GM23338 (cell line): ENCODE results near the gene NHEJ1. TPM values are rescaled to one million over a fixed set of nuclear protein-coding genes. Genes with fewer than 3 reads are reported as not detected.

Experiments
- ATAC-seq: fragments of 200-7000 bp; cut with Tn5 transposase; 3 replicates; pipeline ENCODE4 v1.9.1; 2020
- DNase-seq: peaks from one replicate; pipeline ENCODE4 v3.0.0-alpha.2; 2015; ENCODE audit warnings: low spot score
- H2AFZ ChIP-seq: fragments of 200-600 bp; sonication (generic); 2 replicates; pipeline ENCODE4 v1.8.0; 2016; ENCODE audit warnings: antibody characterized with exemption, mild to moderate bottlenecking, moderate library complexity
- H3F3A ChIP-seq: fragments of 200-600 bp; sonication (generic); replicated peaks from 2 replicates; pipeline ENCODE4 v1.8.0; 2017; ENCODE audit warnings: antibody characterized with exemption, mixed run types, low read depth
- H3K27ac ChIP-seq: fragments of 200-600 bp; sonication (generic); 2 replicates; pipeline ENCODE4 v1.6.1; 2016; ENCODE audit warnings: low read depth
- H3K27me3 ChIP-seq: fragments of 200-600 bp; sonication (generic); 2 replicates; pipeline ENCODE4 v1.8.0; 2016; ENCODE audit warnings: mild to moderate bottlenecking, mixed run types, moderate library complexity; ENCODE audit not compliant: insufficient read depth
- H3K36me3 ChIP-seq: fragments of 200-600 bp; sonication (generic); 2 replicates; pipeline ENCODE4 v1.8.0; 2016; ENCODE audit warnings: mild to moderate bottlenecking; ENCODE audit not compliant: insufficient read depth
- H3K4me1 ChIP-seq: fragments of 200-600 bp; sonication (generic); 2 replicates; pipeline ENCODE4 v1.8.0; 2016; ENCODE audit warnings: mild to moderate bottlenecking, moderate library complexity; ENCODE audit not compliant: insufficient read depth
- H3K4me2 ChIP-seq: fragments of 200-600 bp; sonication (generic); 2 replicates; pipeline ENCODE4 v1.7.1; 2017; ENCODE audit warnings: mixed run types
- H3K4me3 ChIP-seq: fragments of 200-600 bp; sonication (generic); 2 replicates; pipeline ENCODE4 v1.6.1; 2016; ENCODE audit warnings: mixed run types
- H3K79me2 ChIP-seq: fragments of 200-600 bp; sonication (generic); replicated peaks from 2 replicates; pipeline ENCODE4 v1.8.0; 2017; ENCODE audit warnings: mild to moderate bottlenecking; ENCODE audit not compliant: insufficient read depth
- H3K9me2 ChIP-seq: fragments of 200-600 bp; sonication (generic); 2 replicates; pipeline ENCODE4 v1.8.0; 2017; ENCODE audit not compliant: insufficient read depth
- H4K20me1 ChIP-seq: fragments of 200-600 bp; sonication (generic); replicated peaks from 2 replicates; pipeline ENCODE4 v1.8.0; 2017; ENCODE audit warnings: mild to moderate bottlenecking; ENCODE audit not compliant: insufficient read depth
- H3K27ac Mint-ChIP-seq: 2 replicates; pipeline ENCODE4 v1.8.0; 2020; ENCODE audit warnings: inconsistent platforms, mild to moderate bottlenecking, moderate library complexity, mixed read lengths
- H3K27me3 Mint-ChIP-seq: 3 replicates; pipeline ENCODE4 v1.8.0; 2022; ENCODE audit warnings: low read depth, mild to moderate bottlenecking, moderate library complexity, mixed read lengths, inconsistent platforms; ENCODE audit not compliant: insufficient read depth, poor library complexity
- H3K36me3 Mint-ChIP-seq: 3 replicates; pipeline ENCODE4 v1.8.0; 2021; ENCODE audit warnings: low read depth, mild to moderate bottlenecking, inconsistent platforms, moderate library complexity, mixed read lengths
- H3K4me1 Mint-ChIP-seq: 3 replicates; pipeline ENCODE4 v1.8.0; 2020; ENCODE audit warnings: mild to moderate bottlenecking, inconsistent platforms, mixed read lengths
- H3K4me3 Mint-ChIP-seq: 3 replicates; pipeline ENCODE4 v1.8.0; 2021; ENCODE audit warnings: moderate library complexity, mild to moderate bottlenecking, inconsistent platforms, mixed read lengths
- H3K9me3 Mint-ChIP-seq: 3 replicates; pipeline ENCODE4 v1.8.0; 2020; ENCODE audit warnings: moderate library complexity, mild to moderate bottlenecking, inconsistent platforms, mixed read lengths
- CREB1 ChIP-seq: fragments of 250-450 bp; sonication (Bioruptor Pico); IDR thresholded peaks from 2 replicates; pipeline ENCODE4 v1.5.0; 2020; ENCODE audit warnings: low read depth, mild to moderate bottlenecking, moderate library complexity
- CTCF ChIP-seq, 2 experiments: fragments of 200-600 bp in 1 of 2; sonication (generic) in 1 of 2; conservative IDR thresholded peaks; 2 replicates each; pipeline versions ENCODE4 v1.5.1 to v1.6.1; 2016 to 2017; ENCODE audit warnings: antibody characterized with exemption in 2 of 2, low read depth in 2 of 2, mild to moderate bottlenecking in 2 of 2, moderate library complexity in 1 of 2
- EZH2 ChIP-seq: fragments of 200-600 bp; sonication (generic); IDR thresholded peaks from one replicate; pipeline ENCODE4 v1.8.0; 2017; ENCODE audit warnings: antibody characterized with exemption, mild to moderate bottlenecking, low read depth; ENCODE audit not compliant: unreplicated experiment
- EZH2phosphoT487 ChIP-seq: fragments of 200-600 bp; sonication (generic); IDR thresholded peaks from one replicate; pipeline ENCODE4 v1.8.1; 2018; ENCODE audit warnings: antibody characterized with exemption; ENCODE audit not compliant: unreplicated experiment
- JUNB ChIP-seq: IDR thresholded peaks from one replicate; pipeline ENCODE4 v1.6.1; 2016; ENCODE audit warnings: antibody characterized with exemption; ENCODE audit not compliant: unreplicated experiment
- NANOG ChIP-seq: IDR thresholded peaks from 2 replicates; pipeline ENCODE4 v1.6.1; 2016; ENCODE audit warnings: antibody characterized with exemption, borderline replicate concordance
- REST ChIP-seq: IDR thresholded peaks from one replicate; pipeline ENCODE4 v1.6.1; 2018; ENCODE audit warnings: antibody characterized with exemption; ENCODE audit not compliant: unreplicated experiment
- ZNF114 ChIP-seq: fragments of 250-450 bp; sonication (Bioruptor Pico); IDR thresholded peaks from 2 replicates; pipeline ENCODE4 v1.5.0; 2020; ENCODE audit warnings: mild to moderate bottlenecking, moderate library complexity
- ZNF331 ChIP-seq: fragments of 250-450 bp; sonication (Bioruptor Pico); IDR thresholded peaks from 2 replicates; pipeline ENCODE4 v1.5.0; 2020; ENCODE audit warnings: low read depth, mild to moderate bottlenecking, moderate library complexity
- polyA plus RNA-seq: library from polyadenylated mRNA; unstranded; fragments of >200 nt; fragmentation: Nextera tagmentation; extraction: Ambion mirVana; gene quantifications from 2 replicates; pipeline ENCODE4 v1.2.1, GENCODE V29; 2016
- total RNA-seq: library from RNA; depleted of rRNA; stranded (reverse); fragments of >200 nt; shearing (Covaris generic); gene quantifications from 2 replicates; pipeline ENCODE4 v1.2.3, GENCODE V29; 2014

NHEJ1 gene
- total and polyA plus RNA-seq, 2 experiments from 2014 or later = 19.6 to 30.6 TPM

GRCh38 chr2:219065484-219065883 lies 95.1 kb downstream of the NHEJ1 start:
- no peaks in the 10 kb centered on the region for H3K9me2 ChIP-seq
- Mint-ChIP-seq H3K36me3 (no peaks in the 10 kb centered on the region), H3K4me1 (peaks cover 13% of the 10 kb centered on the region), H3K4me3 (no peak overlapping the region), H3K27ac (no peak overlapping the region), H3K27me3 (peaks cover 35% of the 10 kb centered on the region), H3K9me3 (no peaks in the 10 kb centered on the region)
- no peaks in the 10 kb centered on the region for H3K79me2 ChIP-seq
- H3K4me2 ChIP-seq = no peak overlapping the region
- H3K27me3 ChIP-seq = peaks cover 63% of the 10 kb centered on the region
- H4K20me1 ChIP-seq = peaks cover 12% of the 10 kb centered on the region
- H2AFZ ChIP-seq = no peak overlapping the region
- no peak overlapping the region for H3K27ac ChIP-seq
- H3F3A ChIP-seq = no peaks in the 10 kb centered on the region
- ATAC-seq = no peak
- no peak for TF ChIP-seq REST
- no peak for TF ChIP-seq ZNF114
- no peak for TF ChIP-seq ZNF331
- TF ChIP-seq CREB1 (CRISPR knock-in tag) = no peak
- no peak for TF ChIP-seq EZH2phosphoT487
- no peak for TF ChIP-seq NANOG
- no peak for TF ChIP-seq CTCF (conservative IDR thresholded peaks at IDR 0.05; ENCODE audit: low read depth in 2 of 2)
- no peak for TF ChIP-seq EZH2
- TF ChIP-seq JUNB = no peak
- DNase-seq = no peak
- peaks cover 20% of the 10 kb centered on the region for H3K4me1 ChIP-seq
- H3K36me3 ChIP-seq = no peaks in the 10 kb centered on the region
- no peak overlapping the region for H3K4me3 ChIP-seq

- TF ChIP-seq EZH2 (peak; percentile 53), REST (no peak), CTCF (conservative IDR thresholded peaks at IDR 0.05; ENCODE audit: low read depth in 2 of 2) (no peak)
- H3K79me2 ChIP-seq = no peaks in the 10 kb centered on the region
- Mint-ChIP-seq H3K27me3 (peaks cover 68% of the 10 kb centered on the region), H3K9me3 (no peaks in the 10 kb centered on the region), H3K4me3 (no peak overlapping the region), H3K4me1 (peaks cover 22% of the 10 kb centered on the region), H3K27ac (no peak overlapping the region), H3K36me3 (no peaks in the 10 kb centered on the region)
- no peak overlapping the region for H3K4me2 ChIP-seq
- H2AFZ ChIP-seq = no peak overlapping the region
- peaks cover 16% of the 10 kb centered on the region for H4K20me1 ChIP-seq
- peaks cover 94% of the 10 kb centered on the region for H3K27me3 ChIP-seq
- H3K9me2 ChIP-seq = no peaks in the 10 kb centered on the region
- no peak for DNase-seq
- no peak overlapping the region for H3K4me3 ChIP-seq
- no peak for ATAC-seq
- H3F3A ChIP-seq = no peaks in the 10 kb centered on the region
- H3K27ac ChIP-seq = no peak overlapping the region
- H3K36me3 ChIP-seq = no peaks in the 10 kb centered on the region
- peaks cover 35% of the 10 kb centered on the region for H3K4me1 ChIP-seq
Observed at GRCh38 chr2:219062081-219062480, 98.5 kb downstream of the NHEJ1 start.
